NCI-H345 treated with DMSO at 0.1 percent for 48 hours (cell line): ENCODE measurements around the gene FAM111A.
"Not testable (repeated sequence)": the region's sequence is repeated elsewhere in the genome, so short reads cannot be mapped to it uniquely, and the experiment has no call there.

Experiments used
- DNase-seq: peaks from one replicate; lab custom pipeline; 2025; ENCODE audit not compliant: unreplicated experiment; lab: John Stamatoyannopoulos, UW

The FAM111A gene

GRCh38 chr11:59142530-59143507 lies at the start of gene FAM111A:
Gene FAM111A (plus strand): TSS chr11:59142856. CDS start chr11:59148873, 6,017 bp downstream.
- DNase-seq = peak; percentile 94

- not testable (repeated sequence) for DNase-seq
These were observed 49.1 kb upstream of the FAM111A start for GRCh38 chr11:59093576-59093975.

- not testable (repeated sequence) for DNase-seq
These were observed 47.4 kb upstream of the FAM111A start for GRCh38 chr11:59095225-59095624.

GRCh38 chr11:59095972-59096575 lies 46.6 kb upstream of the FAM111A start:
- not testable (repeated sequence) for DNase-seq

GRCh38 chr11:59097113-59097708 lies 45.4 kb upstream of the FAM111A start:
- DNase-seq = no peak

- DNase-seq = not testable (repeated sequence)
These were observed 44.7 kb upstream of the FAM111A start for GRCh38 chr11:59097938-59098337.

- DNase-seq = no peak
These were observed 40.3 kb upstream of the FAM111A start for GRCh38 chr11:59102259-59102765.

GRCh38 chr11:59106363-59107336 lies 36.0 kb upstream of the FAM111A start, which contains the start of gene FAM111B:
Gene FAM111B (plus strand): TSS chr11:59107237. CDS start chr11:59109626, 2,389 bp downstream.
- peak; percentile 94 for DNase-seq

- not testable (repeated sequence) for DNase-seq
These were observed 34.9 kb upstream of the FAM111A start for GRCh38 chr11:59107721-59108120.

- DNase-seq = no peak
These were observed 30.2 kb upstream of the FAM111A start for GRCh38 chr11:59112494-59112893.

- no peak for DNase-seq
These were observed 28.3 kb upstream of the FAM111A start for GRCh38 chr11:59114344-59114743.

- DNase-seq = no peak
These were observed 27.1 kb upstream of the FAM111A start for GRCh38 chr11:59115553-59115952.

- DNase-seq = no peak
These were observed 24.9 kb upstream of the FAM111A start for GRCh38 chr11:59117774-59118173.

GRCh38 chr11:59119826-59120225 lies 22.8 kb upstream of the FAM111A start:
- DNase-seq = no peak

GRCh38 chr11:59135648-59136461 lies 6.8 kb upstream of the FAM111A start:
- DNase-seq = peak; percentile 22

- not testable (repeated sequence) for DNase-seq
These were observed 6.1 kb upstream of the FAM111A start for GRCh38 chr11:59136551-59136950.

- no peak for DNase-seq
These were observed 5.5 kb upstream of the FAM111A start for GRCh38 chr11:59137190-59137589.

- DNase-seq = no peak
These were observed 4.0 kb upstream of the FAM111A start for GRCh38 chr11:59138643-59139042.

- no peak for DNase-seq
These were observed 1.5 kb upstream of the FAM111A start for GRCh38 chr11:59141191-59141590.
